NCI-H1417 (cell line): ENCODE measurements around the gene REXO1.

Source experiments
- DNase-seq, 3 experiments: peaks; one replicate each; lab custom pipeline; 2025; lab: John Stamatoyannopoulos, UW

REXO1 gene

DNA sequence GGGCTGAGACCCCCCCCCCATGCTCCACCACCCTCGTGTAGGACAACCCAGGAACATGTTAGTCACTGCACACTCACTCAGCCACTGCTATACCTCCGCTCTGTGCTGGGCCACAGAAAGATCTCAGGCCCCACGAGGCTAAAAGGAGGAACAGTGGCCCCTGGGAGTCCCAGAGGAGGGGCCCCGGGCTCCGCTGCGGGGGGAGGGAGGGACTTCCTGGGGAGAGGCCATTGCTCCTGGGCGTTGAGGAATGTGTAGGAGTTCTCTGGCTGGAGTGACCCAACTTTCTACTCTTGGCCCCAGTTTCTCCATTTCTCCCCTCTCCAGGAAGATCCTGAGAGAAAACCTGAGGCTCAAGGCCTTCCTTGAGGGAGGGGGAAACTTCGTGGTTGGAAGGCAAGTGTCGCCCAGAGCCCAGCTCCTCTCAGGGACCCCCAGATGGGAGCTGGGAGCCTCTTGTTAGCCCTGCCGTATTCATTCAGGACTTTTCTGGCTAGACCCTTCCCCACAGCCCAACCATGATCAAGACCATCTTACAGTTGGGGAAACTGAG, 81.4 kb downstream of the REXO1 start:
- DNase-seq = no peak

DNA sequence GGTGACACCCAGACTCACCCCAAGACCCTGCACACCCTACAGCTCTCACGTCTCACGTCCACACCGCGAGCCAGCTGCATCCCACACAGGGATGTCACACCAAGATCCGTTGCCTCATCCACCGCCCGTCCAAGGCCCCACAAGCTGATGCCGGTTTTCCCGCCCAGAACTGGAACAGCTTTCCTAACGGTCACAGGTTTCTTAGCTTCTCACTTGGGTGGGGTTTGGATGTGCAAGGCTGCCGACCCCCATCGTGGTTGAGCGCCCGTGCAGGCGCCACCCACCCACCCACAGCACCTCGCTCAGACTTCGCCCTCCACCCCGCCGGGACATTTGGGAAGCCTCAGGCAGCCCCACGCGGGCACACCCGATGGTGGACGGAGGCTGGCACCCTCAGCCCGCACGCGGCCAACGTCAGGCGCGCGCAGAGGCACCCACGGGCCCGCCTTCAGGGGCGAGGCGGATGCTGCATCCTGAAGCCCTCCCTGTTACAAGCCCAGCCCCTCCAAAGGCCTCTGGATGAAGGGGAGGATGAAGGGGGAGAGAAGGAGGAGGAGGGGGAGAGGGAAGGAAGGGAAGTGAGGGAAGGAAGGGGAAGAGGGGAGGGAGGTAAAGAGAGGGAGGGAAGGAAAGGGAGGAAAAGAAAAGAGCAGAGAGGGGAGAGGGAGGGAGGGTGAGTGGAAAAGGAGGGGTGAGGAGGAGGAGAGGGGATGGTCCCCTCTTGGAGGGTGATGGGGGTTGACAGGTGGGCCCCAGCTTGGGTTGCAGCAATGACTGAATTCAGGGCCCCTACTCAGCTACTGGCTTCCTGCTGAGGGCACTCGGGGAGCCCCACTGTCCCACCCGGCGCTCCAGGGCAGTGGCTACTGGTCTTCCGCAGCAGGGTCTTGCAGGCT, 82.1 kb downstream of the REXO1 start:
- no peak for DNase-seq
